GM19238 (cell line): Measurements from ENCODE around the gene BCL2.

Experiments used
- DNase-seq: peaks from one replicate; pipeline ENCODE4 v3.0.0; 2011; ENCODE audit warnings: low spot score; ENCODE audit not compliant: insufficient read length

The BCL2 gene

GRCh38 chr18:63311118-63312018 is 8.2 kb downstream of the BCL2 start:
- no peak for DNase-seq

- DNase-seq, result no peak
Measured at GRCh38 chr18:63309422-63309821, 10.1 kb downstream of the BCL2 start.

- no peak for DNase-seq
Measured at GRCh38 chr18:63307551-63308200, 11.9 kb downstream of the BCL2 start.

GRCh38 chr18:63306819-63307550 is 12.6 kb downstream of the BCL2 start:
- no peak for DNase-seq

- DNase-seq, result no peak
Measured at GRCh38 chr18:63306249-63306648, 13.3 kb downstream of the BCL2 start.

GRCh38 chr18:63303547-63303946 is 16.0 kb downstream of the BCL2 start:
- DNase-seq, result no peak

GRCh38 chr18:63302636-63303405 is 16.7 kb downstream of the BCL2 start:
- no peak for DNase-seq

GRCh38 chr18:63302220-63302619 is 17.3 kb downstream of the BCL2 start:
- DNase-seq, result no peak

GRCh38 chr18:63301434-63301833 is 18.1 kb downstream of the BCL2 start:
- no peak for DNase-seq

- no peak for DNase-seq
Measured at GRCh38 chr18:63299837-63300745, 19.5 kb downstream of the BCL2 start.

- no peak for DNase-seq
Measured at GRCh38 chr18:63298400-63299365, 20.9 kb downstream of the BCL2 start.

GRCh38 chr18:63297687-63298399 is 21.7 kb downstream of the BCL2 start:
- DNase-seq, result no peak

GRCh38 chr18:63293935-63294334 is 25.6 kb downstream of the BCL2 start:
- DNase-seq, result no peak

- no peak for DNase-seq
Measured at GRCh38 chr18:63292831-63293683, 26.5 kb downstream of the BCL2 start.

GRCh38 chr18:63291278-63291677 is 28.3 kb downstream of the BCL2 start:
- no peak for DNase-seq

- DNase-seq, result no peak
Measured at GRCh38 chr18:63290821-63291200, 28.8 kb downstream of the BCL2 start.

GRCh38 chr18:63290166-63290820 is 29.3 kb downstream of the BCL2 start:
- no peak for DNase-seq
